NB4 (cell line): ENCODE measurements around the gene WDR45.

Experiments used
- DNase-seq: peaks from one replicate; pipeline ENCODE4 v3.0.0; 2010; ENCODE audit warnings: low read depth
- H3K4me3 ChIP-seq: one replicate; pipeline ENCODE4 v1.5.1; 2011; ENCODE audit warnings: mild to moderate bottlenecking, low read depth, low read length, moderate library complexity
- CTCF ChIP-seq: IDR thresholded peaks from one replicate; pipeline ENCODE4 v1.5.1; 2012; ENCODE audit warnings: low read depth, low read length
- MYC ChIP-seq: IDR thresholded peaks from 2 replicates; pipeline ENCODE4 v1.6.1; 2011; ENCODE audit warnings: low read depth, low read length
- POLR2A ChIP-seq: IDR thresholded peaks from 2 replicates; pipeline ENCODE4 v1.6.1; 2011; ENCODE audit warnings: mild to moderate bottlenecking; ENCODE audit not compliant: insufficient read length; ENCODE audit errors: extremely low read depth
- TF ChIP-seq, protein P1 (sequence below): IDR thresholded peaks from 2 replicates; pipeline ENCODE4 v1.6.1; 2011; ENCODE audit warnings: low read depth, low read length

Gene WDR45

DNA sequence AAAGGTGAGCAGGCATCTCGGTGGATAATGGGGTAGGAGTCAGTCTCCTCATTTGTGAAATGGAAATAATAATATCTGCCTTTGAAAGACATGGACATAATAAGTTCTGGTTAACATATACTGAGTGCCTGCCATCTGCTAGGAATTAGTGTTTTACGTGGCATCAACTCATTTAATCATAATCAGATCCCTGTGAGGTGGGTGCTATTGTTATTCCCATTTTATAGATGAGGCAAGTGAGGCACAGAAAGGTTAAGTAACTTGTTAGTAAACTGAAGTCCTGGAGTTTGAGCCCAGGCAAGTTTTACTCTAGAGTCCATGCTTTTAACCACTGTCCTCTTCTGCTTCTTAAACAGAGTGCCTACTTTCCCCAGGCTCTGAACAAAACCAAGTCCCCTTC lies 13.4 kb downstream of the WDR45 start:
- TF ChIP-seq, protein P1, sequence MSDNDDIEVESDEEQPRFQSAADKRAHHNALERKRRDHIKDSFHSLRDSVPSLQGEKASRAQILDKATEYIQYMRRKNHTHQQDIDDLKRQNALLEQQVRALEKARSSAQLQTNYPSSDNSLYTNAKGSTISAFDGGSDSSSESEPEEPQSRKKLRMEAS: no peak
- TF ChIP-seq CTCF: no peak
- TF ChIP-seq MYC: no peak
- TF ChIP-seq POLR2A: no peak
- no peak overlapping the region for H3K4me3 ChIP-seq
- no peak for DNase-seq

GRCh38 chrX:49064735-49065134 lies 15.0 kb downstream of the WDR45 start:
- no peak overlapping the region for H3K4me3 ChIP-seq
- TF ChIP-seq, protein P1: no peak
- no peak for TF ChIP-seq POLR2A
- no peak for TF ChIP-seq MYC
- no peak for TF ChIP-seq CTCF
- no peak for DNase-seq

DNA sequence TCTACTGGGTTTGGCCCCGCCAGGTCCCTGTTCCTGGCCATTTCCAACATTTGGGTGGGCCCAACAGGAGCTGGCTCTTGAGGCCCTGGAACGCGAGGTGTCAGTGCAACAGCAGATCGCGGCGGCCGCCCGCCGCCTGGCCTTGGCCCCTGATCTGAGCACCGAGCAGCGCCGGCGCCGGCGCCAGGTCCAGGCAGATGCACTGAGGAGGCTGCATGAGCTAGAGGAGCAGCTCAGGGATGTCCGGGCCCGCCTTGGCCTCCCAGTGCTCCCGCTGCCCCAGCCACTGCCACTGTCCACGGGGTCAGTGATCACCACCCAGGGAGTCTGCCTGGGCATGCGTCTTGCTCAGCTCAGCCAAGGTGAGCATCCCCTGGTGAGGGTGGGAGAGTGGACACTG lies 15.4 kb downstream of the WDR45 start:
- H3K4me3 ChIP-seq: no peak overlapping the region
- no peak for DNase-seq
- no peak for TF ChIP-seq POLR2A
- TF ChIP-seq MYC: no peak

GRCh38 chrX:49063715-49064114 lies 16.0 kb downstream of the WDR45 start:
- H3K4me3 ChIP-seq: no peak overlapping the region
- no peak for DNase-seq
- TF ChIP-seq MYC: no peak
- no peak for TF ChIP-seq POLR2A
- TF ChIP-seq, protein P1: no peak
- TF ChIP-seq CTCF: no peak

DNA sequence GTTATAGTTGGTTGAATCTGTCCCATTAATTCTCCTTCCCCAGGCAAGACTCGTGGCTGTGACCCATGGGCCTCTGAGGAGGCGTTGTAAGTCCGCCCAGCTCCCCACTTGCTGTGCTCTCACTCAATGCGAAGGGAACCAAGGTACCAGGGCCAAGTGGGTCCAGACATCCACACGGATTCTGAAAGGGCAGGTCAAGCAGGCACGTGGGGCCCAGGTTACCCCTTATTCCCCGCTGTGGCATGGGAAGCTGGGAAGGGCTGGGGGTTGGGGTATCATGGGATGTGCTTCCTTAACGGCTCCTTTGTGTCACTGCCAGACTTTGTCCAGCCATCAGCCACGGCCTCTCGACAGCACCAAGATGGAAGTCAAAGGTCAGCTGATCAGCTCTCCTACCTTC lies 17.8 kb downstream of the WDR45 start:
- DNase-seq: no peak
- H3K4me3 ChIP-seq: no peak overlapping the region
- no peak for TF ChIP-seq CTCF
- no peak for TF ChIP-seq POLR2A
- TF ChIP-seq, protein P1: no peak
- no peak for TF ChIP-seq MYC

- TF ChIP-seq POLR2A (no peak), MYC (no peak), CTCF (no peak)
- TF ChIP-seq, protein P1: no peak
- DNase-seq: no peak
- no peak overlapping the region for H3K4me3 ChIP-seq
Observed at GRCh38 chrX:49061490-49061889, 18.2 kb downstream of the WDR45 start.
